Activated CD4-positive, CD25-positive, alpha-beta regulatory T cell treated with anti-CD3 and anti-CD28 coated beads, Interleukin-2, amount 50 U/mL, for 24 hours (primary cell): Measurements from ENCODE around the gene KRTAP29-1.
"Not testable (repeated sequence)": the region's sequence is repeated elsewhere in the genome, so short reads cannot be mapped to it uniquely, and the experiment has no call there.

Experiments
- ATAC-seq, 2 donors: fragments of 150-1000 bp; cut with Tn5 transposase; one replicate each; pipeline ENCODE4 v1.10.0; 2021; ENCODE audit warnings: mild to moderate bottlenecking in 1 of 2, moderate library complexity in 1 of 2

KRTAP29-1 gene

GRCh38 chr17:41296846-41297245 is 5.8 kb downstream of the KRTAP29-1 start:
- no peak for ATAC-seq

GRCh38 chr17:41294016-41294415 is 8.6 kb downstream of the KRTAP29-1 start:
- no peak for ATAC-seq

GRCh38 chr17:41287050-41287449 is 15.6 kb downstream of the KRTAP29-1 start:
- ATAC-seq, result no peak

GRCh38 chr17:41284546-41284945 is 18.1 kb downstream of the KRTAP29-1 start:
- no peak for ATAC-seq

GRCh38 chr17:41284043-41284442 is 18.6 kb downstream of the KRTAP29-1 start:
- no peak for ATAC-seq

- ATAC-seq, result no peak
These were observed 24.3 kb downstream of the KRTAP29-1 start for GRCh38 chr17:41278176-41278955.

GRCh38 chr17:41275648-41276190 is 26.9 kb downstream of the KRTAP29-1 start, which contains the start of gene KRTAP9-7:
TSS of gene KRTAP9-7 (plus strand) at chr17:41275698. CDS start at chr17:41275698, 0 bp downstream.
- ATAC-seq, result not testable (repeated sequence)

GRCh38 chr17:41271858-41272257 is 30.8 kb downstream of the KRTAP29-1 start:
- no peak for ATAC-seq

GRCh38 chr17:41271323-41271722 is 31.3 kb downstream of the KRTAP29-1 start:
- not testable (repeated sequence) for ATAC-seq

GRCh38 chr17:41267711-41268110 is 34.9 kb downstream of the KRTAP29-1 start:
- ATAC-seq, result no peak

- no peak for ATAC-seq
These were observed 37.6 kb downstream of the KRTAP29-1 start, which contains the start of gene KRTAP9-6 for GRCh38 chr17:41265078-41265477. TSS of gene KRTAP9-6 (plus strand) at chr17:41265378. CDS start at chr17:41265378, 0 bp downstream.

- ATAC-seq, result no peak
These were observed 38.1 kb downstream of the KRTAP29-1 start for GRCh38 chr17:41264599-41264998.

- no peak for ATAC-seq
These were observed 39.4 kb downstream of the KRTAP29-1 start for GRCh38 chr17:41263212-41263611.

- ATAC-seq, result no peak
These were observed 44.2 kb downstream of the KRTAP29-1 start for GRCh38 chr17:41258406-41258805.

- no peak for ATAC-seq
These were observed 46.4 kb downstream of the KRTAP29-1 start for GRCh38 chr17:41256291-41256685.

- not testable (repeated sequence) for ATAC-seq
These were observed 47.0 kb downstream of the KRTAP29-1 start, which contains the start of gene KRTAP9-9 for GRCh38 chr17:41255381-41256290. TSS of gene KRTAP9-9 (plus strand) at chr17:41255384.

GRCh38 chr17:41254861-41255260 is 47.8 kb downstream of the KRTAP29-1 start:
- ATAC-seq, result no peak
